ENCODE data around the gene PI4KA.
A peak's percentile ranks its signal among the peaks of the same experiment; 100 is the strongest.
"Not testable (repeated sequence)": the region's sequence is repeated elsewhere in the genome, so short reads cannot be mapped to it uniquely, and the experiment has no call there.

The PI4KA gene

GRCh38 chr22:20717213-20717866 is 141.3 kb downstream of the PI4KA start:
- not testable (repeated sequence) for DNase-seq

- DNase-seq = not testable (repeated sequence)
Observed at GRCh38 chr22:20713116-20713515, 145.5 kb downstream of the PI4KA start.

- DNase-seq = not testable (repeated sequence)
Observed at GRCh38 chr22:20709966-20710365, 148.6 kb downstream of the PI4KA start.

GRCh38 chr22:20707549-20708118 is 151.0 kb downstream of the PI4KA start:
- not testable (repeated sequence) for DNase-seq

GRCh38 chr22:20703816-20704609 is 154.6 kb downstream of the PI4KA start:
- DNase-seq = not testable (repeated sequence)

- not testable (repeated sequence) for DNase-seq
Observed at GRCh38 chr22:20703414-20703806, 155.2 kb downstream of the PI4KA start.

- DNase-seq = peak; percentile 89
Observed at GRCh38 chr22:20702546-20703413, 155.8 kb downstream of the PI4KA start.

GRCh38 chr22:20702175-20702545 is 156.5 kb downstream of the PI4KA start:
- DNase-seq = not testable (repeated sequence)

GRCh38 chr22:20701680-20702136 is 156.9 kb downstream of the PI4KA start:
- DNase-seq = not testable (repeated sequence)

- not testable (repeated sequence) for DNase-seq
Observed at GRCh38 chr22:20700347-20700746, 158.3 kb downstream of the PI4KA start.

GRCh38 chr22:20699856-20700255 is 158.8 kb downstream of the PI4KA start:
- not testable (repeated sequence) for DNase-seq

GRCh38 chr22:20697481-20698113 is 161.0 kb downstream of the PI4KA start:
- DNase-seq = peak; percentile 56

GRCh38 chr22:20696056-20696455 is 162.6 kb downstream of the PI4KA start:
- not testable (repeated sequence) for DNase-seq

- not testable (repeated sequence) for DNase-seq
Observed at GRCh38 chr22:20695205-20695604, 163.4 kb downstream of the PI4KA start.

GRCh38 chr22:20694256-20694655 is 164.4 kb downstream of the PI4KA start:
- not testable (repeated sequence) for DNase-seq

GRCh38 chr22:20692926-20693325 is 165.7 kb downstream of the PI4KA start:
- not testable (repeated sequence) for DNase-seq

- not testable (repeated sequence) for DNase-seq
Observed at GRCh38 chr22:20690586-20691317, 167.9 kb downstream of the PI4KA start.

GRCh38 chr22:20687356-20688172 is 171.0 kb downstream of the PI4KA start:
- not testable (repeated sequence) for DNase-seq

- DNase-seq = not testable (repeated sequence)
Observed at GRCh38 chr22:20685764-20686163, 172.8 kb downstream of the PI4KA start.

- not testable (repeated sequence) for DNase-seq
Observed at GRCh38 chr22:20678792-20679435, 179.7 kb downstream of the PI4KA start.
